GM19452 (cell line): ENCODE results near the gene PLD5.

ENCODE experiments used
- ATAC-seq: cut with Tn5 transposase; IDR thresholded peaks from one replicate; pipeline ENCODE4 v1.9.1; 2021; ENCODE audit not compliant: unreplicated experiment

The PLD5 gene

DNA sequence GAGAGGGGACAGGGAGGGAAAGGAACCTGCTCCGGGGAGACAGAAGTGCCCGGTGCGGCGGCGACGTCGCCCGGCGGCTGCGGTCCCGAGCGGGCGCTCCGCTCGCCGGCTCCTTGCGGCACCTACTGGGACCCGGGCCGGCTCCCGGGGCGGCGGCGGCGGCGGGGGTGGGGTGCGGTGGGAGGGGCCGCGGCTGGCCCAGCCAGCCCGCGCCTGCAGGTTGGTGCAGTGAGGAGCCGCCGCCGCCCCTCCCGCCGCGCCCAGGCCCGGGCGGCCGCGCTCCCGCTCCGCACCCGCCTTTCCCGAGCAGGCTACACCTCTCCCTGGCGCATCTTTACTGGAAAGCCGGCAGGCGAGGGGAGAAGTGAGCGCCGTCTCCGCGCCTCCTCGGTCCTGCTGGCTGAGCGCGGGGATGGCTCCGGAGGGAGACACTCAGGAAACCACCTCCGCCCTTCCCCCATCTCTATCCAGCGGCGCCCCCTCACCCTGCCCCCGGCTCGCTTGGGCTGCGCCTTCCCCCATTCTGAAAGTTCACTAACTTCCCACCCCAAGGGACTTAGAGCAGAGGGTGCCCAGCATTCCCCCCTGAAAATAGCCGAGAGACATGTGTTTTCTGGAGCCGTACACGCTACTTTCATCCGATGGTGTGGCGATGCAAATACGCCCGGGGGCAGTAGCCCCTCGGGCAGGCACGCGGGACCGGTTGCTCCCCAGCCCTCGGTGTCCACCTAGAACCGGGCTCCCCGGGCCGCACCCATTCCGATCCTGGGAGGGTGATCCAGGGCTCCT is at the start of gene PLD5:
Gene PLD5, minus strand, starts transcription at position 127 of the 789 bp plus-strand sequence.
- ATAC-seq = no peak

DNA sequence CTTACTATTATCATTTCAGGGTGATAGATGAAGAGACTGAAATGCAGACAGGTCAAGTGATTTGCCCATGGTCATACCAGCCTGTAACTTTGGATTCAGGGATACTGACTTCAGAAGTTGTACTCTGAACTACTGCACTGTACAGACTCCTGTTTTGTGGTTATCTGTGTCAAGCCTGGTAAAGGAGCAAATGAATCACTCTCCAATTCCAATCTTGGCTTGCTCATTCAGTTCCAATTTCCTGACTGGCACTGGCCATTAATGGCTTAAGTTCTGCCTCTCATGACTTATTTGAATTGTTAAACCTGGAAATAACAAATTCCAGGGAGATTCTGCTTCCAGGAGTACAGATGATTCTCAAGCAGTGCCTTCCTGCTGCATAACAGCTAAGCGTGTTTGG is 45.4 kb upstream of the PLD5 start:
- ATAC-seq = no peak

DNA sequence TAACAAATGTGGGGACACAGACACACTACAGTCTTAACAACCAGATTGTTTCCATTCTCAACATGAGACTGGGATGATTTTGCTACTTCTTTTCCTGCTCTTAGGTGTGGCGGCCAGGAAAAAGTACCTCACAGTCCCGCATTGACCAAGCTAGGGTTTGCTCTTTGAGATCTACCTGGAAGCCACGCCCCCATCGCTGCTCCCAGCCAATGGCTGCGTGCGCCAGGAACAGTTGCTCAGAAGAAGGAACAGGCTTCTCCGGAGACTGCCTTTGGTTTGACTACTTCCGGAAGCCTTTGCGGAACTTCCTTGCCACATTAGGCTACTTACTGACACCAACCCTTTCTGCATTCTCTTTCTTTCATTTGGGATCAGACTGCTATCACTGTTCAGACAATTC is 44.2 kb upstream of the PLD5 start:
- no peak for ATAC-seq

DNA sequence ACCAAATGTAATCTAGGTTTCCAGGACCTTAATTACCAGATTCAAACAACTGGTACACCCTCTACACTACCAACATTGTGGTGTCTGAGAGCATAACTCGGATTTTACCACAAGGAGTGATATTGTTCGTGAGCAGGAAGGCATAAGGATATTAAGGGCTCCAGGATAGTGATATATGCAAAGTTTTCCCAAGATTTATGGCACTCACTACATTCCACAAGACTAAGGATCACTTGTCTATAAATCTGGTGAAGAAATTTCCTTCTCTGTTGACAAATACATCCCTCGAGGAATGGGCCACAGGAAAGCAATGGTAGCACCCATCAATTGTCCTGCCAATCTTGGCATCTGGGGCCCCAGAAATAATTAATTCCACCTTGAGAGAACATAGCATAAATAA is 43.1 kb upstream of the PLD5 start:
- no peak for ATAC-seq

DNA sequence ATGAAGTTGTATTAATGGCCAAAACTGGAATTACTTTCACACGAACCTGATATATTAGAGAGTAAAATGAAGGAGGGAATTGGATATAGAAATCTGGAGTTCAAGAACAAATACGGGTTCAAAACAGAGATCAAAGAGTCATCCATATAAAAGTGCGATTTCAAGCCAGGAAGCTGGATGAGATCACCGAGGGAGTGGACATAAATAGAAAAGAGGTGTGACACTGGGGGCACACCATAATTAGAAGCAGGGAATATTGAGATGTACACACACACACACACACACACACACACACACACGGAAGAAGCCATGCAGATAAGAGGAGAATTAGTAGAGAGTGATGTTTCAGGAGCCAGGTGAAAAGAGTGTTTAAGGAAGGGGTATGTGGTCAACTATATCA is 32.3 kb upstream of the PLD5 start:
- ATAC-seq = no peak

DNA sequence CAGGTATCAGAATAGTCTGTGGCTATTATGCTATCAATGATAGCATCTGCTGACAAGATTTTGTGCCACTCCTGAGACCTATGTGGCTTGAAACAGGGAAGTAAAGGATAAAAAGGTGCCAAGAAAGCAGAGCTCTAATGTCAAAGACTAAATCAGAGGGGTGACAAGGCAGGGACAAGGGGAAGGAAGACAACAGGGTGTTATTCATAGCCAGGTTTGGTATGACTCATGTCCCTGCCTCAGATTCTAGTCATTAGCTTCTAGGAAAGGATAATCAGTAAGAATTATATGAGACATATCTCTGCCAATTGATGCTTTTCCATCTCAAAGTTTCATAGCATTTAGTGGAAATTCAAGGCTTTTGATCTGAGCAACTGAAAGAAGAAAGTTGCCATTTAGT is 31.8 kb upstream of the PLD5 start:
- no peak for ATAC-seq

DNA sequence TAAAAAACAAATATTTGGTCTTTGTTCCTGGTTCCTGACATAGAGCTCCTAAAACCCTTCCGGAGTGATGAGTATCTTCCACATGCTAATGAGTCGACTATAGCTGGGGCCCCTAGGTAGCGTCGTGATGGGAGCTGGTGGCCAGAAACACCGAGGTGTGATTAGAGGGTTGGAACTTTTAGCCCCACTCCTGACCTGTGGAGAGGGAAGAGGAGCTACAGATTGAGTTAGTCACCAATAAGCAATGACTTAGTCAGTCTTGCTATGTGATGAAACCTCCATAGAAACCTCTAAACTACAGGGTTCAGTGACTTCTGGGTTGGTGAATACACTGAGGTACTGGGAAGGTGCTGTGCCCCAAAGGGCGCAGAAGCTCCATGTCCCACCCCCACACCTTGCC is 30.1 kb upstream of the PLD5 start:
- no peak for ATAC-seq

DNA sequence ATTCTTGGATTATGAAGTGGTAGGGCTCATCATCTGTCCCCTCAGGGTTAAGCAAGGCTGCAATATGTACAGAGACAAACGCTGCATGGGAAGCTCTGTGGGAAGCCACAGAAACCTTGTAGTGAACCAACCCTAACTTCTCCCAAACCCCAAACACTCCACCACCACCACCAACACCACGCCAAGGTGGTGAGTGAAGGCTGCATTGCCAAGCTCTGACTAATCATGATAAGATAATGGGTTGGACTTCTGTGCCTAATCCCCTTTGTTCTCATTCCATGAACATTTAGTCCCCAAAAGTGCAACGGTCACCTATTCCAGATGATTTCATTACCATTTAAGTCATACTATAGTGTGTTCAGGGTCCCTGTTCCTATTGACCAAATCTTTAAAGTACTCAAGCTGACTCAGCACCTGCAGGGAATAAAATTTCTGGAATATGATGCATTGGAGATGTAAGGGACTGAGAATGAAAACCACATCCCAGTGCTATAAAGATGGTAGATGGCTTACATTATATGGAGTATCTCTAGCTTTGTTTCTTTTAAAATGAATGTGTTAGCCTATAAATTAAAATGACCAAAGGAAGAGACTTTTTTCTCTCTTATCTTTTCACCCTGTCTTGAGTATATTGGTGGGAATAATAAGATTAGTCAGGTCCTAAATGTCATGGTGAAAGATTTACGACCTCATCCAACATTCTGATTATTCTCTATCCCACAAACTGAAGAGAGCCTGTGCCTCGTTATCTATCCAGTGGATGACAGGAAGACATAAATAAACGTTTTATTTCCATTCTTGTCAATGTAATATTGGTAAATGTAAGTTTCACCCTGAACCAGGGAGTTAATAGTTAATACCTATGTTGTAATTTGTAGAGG is 22.6 kb upstream of the PLD5 start:
- ATAC-seq = no peak

DNA sequence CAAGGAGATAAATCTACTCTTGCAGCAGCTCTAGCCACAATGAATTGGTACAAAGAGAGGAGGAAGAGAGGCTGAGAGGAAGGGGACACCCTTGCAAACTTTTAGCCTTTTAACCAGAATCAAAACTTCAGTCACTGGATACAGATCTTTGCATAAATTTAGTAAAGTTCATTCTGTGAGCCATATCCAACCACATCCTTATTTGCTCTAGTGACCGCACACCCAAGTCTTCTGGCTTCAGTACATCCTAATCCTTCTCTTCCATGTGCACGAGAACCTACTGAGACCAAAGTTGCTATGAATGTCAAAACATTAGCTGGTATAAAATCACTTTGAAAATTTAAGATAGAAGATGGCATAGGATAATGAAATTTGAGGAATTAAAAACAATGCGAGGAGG is 21.9 kb upstream of the PLD5 start:
- no peak for ATAC-seq

DNA sequence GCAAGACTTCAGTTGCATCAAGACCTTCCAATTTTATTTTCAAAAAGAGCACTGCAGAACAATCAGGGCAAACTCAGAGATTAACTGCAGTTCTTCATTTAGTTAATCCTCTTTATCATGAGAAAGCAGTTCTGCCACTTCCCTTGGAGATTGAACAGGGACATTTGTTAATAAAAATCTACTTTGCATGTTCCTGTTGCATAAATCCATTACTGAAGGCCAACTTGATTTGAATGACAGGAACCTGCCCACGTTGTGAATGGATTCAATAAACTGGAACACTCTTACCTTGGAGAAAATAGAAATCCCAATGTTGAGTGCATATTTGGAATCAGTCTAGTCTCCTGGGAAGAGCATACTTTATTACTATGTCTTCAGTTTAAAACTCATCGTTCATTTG is 19.6 kb upstream of the PLD5 start:
- no peak for ATAC-seq

DNA sequence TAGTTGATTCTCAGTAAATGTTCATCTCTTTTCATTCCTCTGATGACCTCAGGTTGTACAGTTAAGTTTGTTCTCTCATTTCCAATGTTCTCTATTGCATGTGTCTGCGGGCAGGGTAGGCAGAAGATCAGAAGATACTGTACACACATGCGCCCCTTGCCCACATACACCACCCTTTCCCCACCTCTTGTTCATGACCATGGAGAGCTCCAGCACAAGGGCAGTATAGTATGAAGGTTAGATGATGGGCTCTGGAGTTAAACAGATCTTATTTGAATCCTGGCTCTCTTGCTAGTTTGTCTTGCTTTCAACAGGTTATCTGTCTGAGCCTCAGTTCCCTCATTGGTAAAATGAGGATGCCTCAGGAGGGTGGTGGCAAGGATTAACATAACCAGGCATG is 17.8 kb upstream of the PLD5 start:
- ATAC-seq = no peak

DNA sequence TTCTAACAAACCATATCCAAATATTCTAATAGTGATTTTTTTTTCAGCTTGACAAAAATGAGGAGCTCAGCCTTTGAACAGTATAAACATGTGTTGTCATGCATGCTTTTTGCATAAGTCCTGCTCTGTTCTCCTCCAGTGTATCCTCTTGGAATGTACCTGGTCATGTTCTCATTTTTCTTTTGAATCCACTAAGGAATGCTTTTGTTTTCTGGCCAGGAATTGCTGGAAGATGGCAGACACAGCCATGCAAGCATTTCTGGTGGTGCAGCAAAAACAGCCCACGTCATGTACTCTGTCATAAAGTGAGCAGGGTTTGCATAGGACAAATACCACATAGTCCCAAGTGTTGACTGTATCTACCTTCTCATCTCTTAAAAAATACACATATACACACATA is 11.5 kb upstream of the PLD5 start:
- no peak for ATAC-seq

DNA sequence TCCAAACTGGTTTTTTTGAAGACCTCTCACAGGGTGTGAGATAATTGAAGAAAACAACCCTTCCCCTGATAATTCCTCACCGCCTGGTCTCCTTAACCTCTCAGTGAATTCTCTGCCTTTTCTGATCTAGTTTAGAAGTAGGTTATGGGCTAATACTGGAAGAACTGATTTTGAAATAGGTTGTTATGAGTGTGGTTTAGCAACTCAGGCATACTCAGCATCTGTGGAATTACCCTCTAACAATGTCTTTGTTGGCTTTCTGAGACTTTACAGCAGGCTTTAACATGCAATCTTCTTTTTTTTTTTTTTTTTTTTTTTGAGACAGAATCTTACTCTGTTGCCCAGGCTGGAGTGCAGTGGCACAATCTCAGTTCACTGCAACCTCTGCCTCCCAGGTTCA is 10.3 kb upstream of the PLD5 start:
- ATAC-seq = no peak

DNA sequence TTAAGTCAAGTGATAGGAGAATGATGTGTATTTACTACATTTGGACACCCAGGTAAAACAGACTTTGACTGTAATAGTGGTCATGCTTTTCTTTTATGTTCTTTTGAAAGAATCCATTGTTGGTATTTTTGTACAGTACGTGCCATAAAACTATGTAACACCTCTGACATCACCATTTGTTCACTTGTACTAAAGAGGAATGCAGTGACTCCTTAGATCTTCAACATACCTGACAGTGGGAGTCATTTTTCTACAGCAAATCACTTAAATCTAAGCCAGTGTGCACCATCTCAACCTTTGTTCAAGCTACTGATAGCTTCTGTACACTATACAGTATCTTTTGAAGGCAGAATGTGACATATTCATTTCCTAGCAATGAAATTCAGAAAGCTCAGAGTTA is 6.3 kb upstream of the PLD5 start:
- ATAC-seq = no peak

DNA sequence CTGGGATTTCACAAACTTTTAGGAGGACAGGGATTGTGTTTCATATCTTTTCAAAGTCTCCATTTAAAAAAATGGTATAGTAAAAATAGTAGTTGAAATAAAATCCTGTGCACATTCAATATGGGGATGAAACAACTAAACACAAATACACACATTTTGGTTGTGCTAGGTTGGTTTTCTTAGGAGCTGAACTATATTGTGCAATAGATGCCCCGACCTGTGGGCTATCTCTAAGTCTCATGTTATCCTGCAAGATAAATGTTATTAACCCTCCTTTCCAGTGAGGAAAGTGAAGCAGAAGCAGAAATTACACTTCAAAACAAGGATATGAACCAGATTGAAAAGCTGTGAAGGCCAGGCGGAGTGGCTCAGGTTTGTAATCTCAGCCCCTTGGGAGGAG is 1.3 kb upstream of the PLD5 start:
- no peak for ATAC-seq

DNA sequence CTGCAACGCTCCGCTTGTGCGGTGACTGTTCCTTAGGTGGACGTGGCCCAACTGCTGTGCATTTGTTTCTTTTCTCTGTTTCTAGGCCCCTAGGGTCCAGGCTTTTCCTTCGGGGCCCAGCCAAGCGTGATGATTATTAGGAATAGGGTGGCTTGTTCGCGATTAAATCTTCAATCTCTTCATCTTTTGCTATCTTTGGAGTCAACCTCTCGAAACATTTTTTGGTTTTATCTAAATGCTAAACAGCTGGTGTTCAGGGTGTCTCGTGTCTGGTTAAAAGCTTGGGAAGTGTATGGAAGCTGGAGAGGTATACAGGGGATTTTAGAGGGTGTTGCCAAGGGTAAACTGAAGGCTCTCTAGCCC is 844 bp upstream of the PLD5 start:
- ATAC-seq = no peak

DNA sequence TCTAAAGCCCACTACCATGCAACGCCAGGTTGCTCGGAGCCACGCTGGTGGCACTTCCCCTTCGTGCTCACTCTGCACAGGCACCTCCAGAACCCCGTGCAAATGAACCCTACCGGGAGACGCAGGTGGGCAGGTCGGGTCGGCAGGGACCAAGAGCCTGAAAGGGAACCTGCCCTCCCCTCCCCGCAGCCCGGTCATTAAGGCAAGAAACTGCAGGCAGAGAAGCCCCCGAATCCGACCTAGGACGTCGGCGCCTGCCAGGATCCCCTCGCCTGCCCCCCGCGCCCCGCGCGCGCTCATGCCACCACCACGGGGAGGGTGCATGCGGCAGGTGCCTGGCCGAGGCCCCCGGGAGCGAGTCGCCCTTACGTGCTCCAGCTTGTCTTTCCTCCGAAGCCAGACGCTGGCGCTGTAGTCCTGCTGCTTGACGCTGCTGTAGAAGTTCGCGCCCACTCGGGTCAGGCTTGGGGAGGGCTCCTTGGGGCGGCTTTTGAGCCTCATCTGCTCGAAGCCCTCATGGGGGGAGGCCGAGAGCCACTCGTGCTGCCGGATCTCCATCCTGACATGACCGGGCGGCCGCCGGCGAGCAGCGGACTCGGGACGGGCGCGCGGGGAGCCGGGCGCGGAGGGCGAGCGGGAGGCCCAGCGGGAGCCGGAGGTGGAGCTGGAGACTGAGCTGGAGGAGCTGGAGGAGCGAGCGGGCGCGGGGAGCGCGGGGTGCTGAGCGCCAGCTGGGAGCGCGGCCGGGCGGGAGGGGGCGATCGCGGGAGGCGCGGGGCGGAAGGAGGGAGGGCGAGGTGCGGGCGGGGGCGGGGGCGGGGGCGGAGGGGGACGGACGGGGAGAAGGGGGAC is 552 bp downstream of the PLD5 start:
- ATAC-seq = no peak

DNA sequence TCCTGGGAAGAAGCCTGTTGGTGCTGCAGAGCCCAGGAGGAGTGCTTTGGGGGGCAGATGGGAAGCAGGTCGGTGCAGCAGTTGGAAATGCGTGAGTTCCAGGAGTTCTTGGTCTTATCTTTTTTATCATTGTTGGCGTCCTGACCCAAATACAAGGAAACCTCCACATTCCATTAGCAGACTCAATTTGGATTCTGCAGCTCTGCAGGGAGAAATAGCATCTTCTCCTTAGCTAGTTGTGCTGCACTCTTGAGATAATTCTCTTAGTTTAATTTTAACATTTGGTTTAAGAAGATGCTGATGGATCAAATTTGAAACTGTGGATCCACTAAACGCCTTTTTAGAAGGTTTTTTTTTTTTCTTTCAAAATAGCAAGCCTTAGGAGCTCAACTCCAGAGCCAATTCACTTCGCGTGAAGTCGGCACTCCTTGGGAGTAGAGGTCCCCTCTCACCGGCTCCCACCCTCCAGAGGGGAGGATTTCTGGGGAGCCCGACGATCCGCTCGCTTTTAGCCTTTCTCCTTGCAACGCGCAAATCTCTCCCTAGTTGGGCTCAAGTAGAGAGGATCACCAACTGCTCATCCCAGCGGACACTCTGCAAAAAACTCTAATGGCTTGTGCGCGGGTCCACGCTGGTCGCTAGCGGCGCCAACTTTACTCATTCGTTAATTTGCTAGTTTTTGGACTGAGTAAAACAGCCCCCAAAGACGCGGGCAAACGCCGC is 1.3 kb downstream of the PLD5 start:
- ATAC-seq = no peak

DNA sequence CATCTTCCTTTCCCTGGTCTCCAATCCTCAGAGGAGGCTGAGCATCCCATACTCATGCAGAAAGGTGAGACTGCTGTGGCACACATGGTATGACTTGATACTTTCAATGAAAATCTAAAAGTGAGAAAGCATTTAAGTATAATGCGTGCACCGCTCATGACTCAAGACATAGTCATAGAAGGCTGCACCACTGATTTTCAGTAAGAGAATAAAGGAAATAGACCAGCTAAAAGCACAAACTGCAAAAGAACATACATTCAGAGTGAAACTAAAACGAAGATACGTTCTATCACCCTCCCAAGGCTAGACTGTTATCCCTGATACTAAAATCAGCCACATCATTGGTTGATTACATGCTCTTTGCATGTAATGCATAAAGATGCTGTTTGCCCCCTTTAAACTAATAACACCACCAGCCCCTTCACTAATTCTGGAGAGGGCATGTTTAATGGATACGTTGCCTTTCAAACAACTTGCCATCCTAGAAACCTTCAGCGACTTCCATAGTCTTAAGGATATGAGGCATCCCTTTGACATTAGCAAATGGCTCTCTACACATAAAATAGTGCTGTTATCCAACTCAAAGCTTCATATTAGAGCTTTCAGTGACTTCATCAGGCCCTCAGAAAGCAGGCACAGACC is 2.1 kb downstream of the PLD5 start:
- ATAC-seq = no peak

DNA sequence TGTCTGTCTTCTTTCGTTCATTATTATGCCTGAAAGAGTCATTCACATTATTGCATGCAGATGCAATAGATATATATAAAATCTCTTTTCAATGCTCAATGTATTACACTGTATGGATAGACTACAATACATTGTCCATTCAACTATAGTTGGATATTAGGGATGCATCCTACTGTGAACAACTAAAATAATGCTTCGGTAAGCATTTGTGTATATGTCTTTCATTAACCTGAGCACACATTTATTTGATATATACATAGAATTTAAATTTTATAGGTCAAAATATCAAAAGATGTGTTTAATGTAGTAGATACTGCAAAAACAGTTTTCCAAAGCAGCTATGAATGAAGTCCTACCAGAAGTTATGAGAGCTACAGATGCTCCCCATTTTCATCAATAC is 8.9 kb downstream of the PLD5 start:
- no peak for ATAC-seq
